Activated T-cell treated with anti-CD3 and anti-CD28 coated beads, Interleukin-2, amount 50 U/mL, for 4 hours (primary cell): ENCODE measurements around the gene SNED1. TPM values are rescaled to one million over a fixed set of nuclear protein-coding genes. Genes with fewer than 3 reads are reported as not detected.
A peak's percentile ranks its signal among the peaks of the same experiment; 100 is the strongest.

Experiments
- ATAC-seq, 2 donors: fragments of 200-7000 bp; cut with Tn5 transposase; one replicate each; pipeline ENCODE4 v1.10.0; 2021
- DNase-seq: peaks from one replicate; pipeline ENCODE4 v3.0.0-alpha.2; 2020
- H3K27me3 Mint-ChIP-seq: one replicate; pipeline ENCODE4 v1.8.0; 2021; ENCODE audit warnings: low read depth, mixed read lengths
- H3K36me3 Mint-ChIP-seq: one replicate; pipeline ENCODE4 v1.8.0; 2022; ENCODE audit warnings: mixed read lengths; ENCODE audit not compliant: insufficient read depth
- H3K4me1 Mint-ChIP-seq: one replicate; pipeline ENCODE4 v1.8.0; 2021; ENCODE audit warnings: low read depth, mixed read lengths
- H3K4me3 Mint-ChIP-seq: one replicate; pipeline ENCODE4 v1.8.0; 2021; ENCODE audit warnings: mild to moderate bottlenecking, moderate library complexity, mixed read lengths
- H3K9me3 Mint-ChIP-seq: one replicate; pipeline ENCODE4 v1.8.0; 2021; ENCODE audit warnings: mixed read lengths
- total RNA-seq, 3 donors: library from RNA; stranded (reverse); gene quantifications; one replicate each; pipeline ENCODE4 v1.2.1, GENCODE V29; 2021

SNED1 gene
- total RNA-seq, 3 donors from 2014 or later, result 0.53 to 2.1 (median 1.3) TPM

DNA sequence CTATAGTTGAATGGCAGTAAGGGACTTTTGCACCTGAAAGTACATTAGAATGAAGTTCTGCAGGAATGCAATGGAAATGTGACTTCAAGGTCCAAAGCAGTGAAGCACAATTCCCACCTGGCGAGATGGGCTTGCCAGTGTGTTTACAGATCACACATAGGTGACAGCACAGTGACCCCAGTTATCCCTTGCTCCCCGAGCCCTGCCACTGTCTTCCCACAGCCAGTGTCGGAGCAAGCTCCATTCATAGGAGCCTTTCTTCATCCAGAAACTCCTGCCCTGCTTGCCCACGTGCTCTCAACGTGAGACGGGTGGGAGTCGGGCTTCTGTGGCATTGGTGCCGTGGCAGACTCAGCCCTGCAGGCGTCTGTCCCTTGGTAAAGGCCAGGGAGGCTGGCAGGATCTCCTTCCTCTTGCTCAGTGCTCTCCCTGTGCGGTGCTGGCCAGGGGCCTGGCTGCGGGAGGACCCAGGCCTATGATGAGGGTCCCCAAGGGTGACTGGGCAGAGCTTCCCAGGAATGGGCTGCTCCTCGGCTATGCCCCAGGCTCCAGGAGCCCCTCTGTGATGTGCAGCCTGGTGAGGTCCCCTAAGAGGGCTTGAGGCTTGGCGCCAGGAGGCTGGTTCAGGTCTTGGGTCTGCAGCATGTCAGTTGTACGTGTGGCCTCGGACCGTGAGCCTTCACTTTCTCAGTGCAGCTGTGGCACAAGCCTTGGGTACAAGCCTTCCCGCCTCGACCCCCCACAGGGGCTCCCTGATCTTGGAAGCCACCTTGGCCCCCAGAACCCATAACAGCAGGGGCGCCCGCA, 40.2 kb downstream of the SNED1 start:
- no peaks in the 10 kb centered on the region for H3K27me3 Mint-ChIP-seq
- peak overlapping the region; percentile 68 for H3K4me3 Mint-ChIP-seq
- no peak for DNase-seq
- ATAC-seq, result no peak
- H3K4me1 Mint-ChIP-seq, result peaks cover 31% of the 10 kb centered on the region
- no peaks in the 10 kb centered on the region for H3K36me3 Mint-ChIP-seq
- no peaks in the 10 kb centered on the region for H3K9me3 Mint-ChIP-seq

DNA sequence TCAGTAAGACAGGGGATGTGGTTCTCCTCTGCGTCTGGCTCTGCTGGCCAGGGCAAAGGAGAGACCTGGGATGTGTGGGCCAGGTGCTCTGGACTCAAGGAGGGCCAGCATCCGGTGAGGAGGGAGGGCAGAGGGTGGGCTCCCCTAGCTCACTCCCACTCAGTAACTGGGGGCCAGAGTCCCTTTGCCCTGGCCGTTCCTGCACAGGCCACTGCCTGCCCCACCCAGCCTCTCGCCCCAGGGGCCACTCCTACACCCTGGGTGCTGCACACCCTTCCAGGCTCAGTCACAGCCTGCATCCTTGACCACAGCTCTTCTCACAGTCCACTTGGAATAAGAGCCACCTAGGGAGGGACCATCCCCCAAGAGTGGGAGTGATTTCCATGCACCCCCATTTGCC, 41.0 kb downstream of the SNED1 start:
- Mint-ChIP-seq H3K9me3 (no peaks in the 10 kb centered on the region), H3K4me3 (no peak overlapping the region), H3K4me1 (peaks cover 31% of the 10 kb centered on the region), H3K36me3 (peaks cover 4% of the 10 kb centered on the region), H3K27me3 (no peaks in the 10 kb centered on the region)
- DNase-seq, result no peak
- ATAC-seq, result no peak

DNA sequence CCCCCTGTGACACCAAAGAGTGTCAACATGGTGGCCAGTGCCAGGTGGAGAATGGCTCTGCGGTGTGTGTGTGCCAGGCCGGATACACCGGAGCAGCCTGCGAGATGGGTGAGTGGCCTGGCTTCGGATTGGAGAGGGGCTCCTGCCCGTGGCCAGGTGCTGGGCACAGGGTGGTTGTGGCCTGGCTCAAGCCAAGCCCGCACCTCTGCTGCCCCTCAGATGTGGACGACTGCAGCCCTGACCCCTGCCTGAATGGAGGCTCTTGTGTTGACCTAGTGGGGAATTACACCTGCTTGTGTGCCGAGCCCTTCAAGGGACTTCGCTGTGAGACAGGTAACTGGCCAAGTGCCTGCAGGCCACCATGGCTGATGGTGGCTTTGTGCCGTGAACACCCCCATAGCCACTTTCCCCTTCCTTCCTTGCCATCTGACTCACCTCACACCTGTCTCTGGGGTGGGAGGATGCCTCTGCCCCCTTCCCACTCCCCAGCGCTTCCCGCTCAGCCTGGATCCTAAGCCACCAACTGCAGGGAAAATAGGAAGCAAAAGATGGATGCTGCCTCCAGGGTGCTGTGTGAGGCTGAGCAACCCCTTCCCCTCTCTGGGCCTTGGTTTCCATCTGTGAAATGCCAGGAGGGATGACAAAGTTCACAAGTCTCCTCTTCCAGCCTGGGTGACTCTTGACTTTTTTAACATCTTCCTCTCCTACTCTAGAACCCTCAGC, 41.8 kb downstream of the SNED1 start:
- Mint-ChIP-seq H3K4me1 (peaks cover 31% of the 10 kb centered on the region), H3K4me3 (no peak overlapping the region), H3K36me3 (peaks cover 5% of the 10 kb centered on the region), H3K9me3 (peaks cover 4% of the 10 kb centered on the region), H3K27me3 (no peaks in the 10 kb centered on the region)
- DNase-seq (no peak), ATAC-seq (no peak)

DNA sequence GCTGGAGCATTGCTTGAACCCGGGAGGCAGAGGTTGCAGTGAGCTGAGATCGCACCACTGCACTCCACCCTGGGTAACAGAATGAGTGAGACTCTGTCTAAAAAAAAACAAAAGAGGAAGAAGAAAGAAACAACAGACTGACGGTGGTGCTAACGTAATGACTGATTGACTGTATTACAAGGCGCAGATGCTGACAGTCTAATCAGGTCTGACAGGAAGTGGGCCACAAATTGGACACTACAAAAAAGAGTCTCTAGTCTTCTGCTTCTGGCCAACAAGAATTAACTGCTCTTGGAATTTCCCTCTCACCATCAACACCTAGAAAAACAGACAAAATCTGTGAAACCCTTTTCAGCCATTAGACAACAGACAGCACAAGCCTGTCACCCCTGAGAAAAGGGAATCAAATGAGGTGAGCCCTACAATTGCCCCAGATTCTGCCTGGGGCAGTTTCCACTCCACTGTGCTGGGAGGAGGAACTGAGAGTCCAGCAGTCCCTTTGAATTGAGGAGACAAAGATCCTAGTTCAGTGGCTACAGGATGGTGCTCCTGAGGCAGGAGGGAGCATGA, 43.3 kb downstream of the SNED1 start:
- no peak for ATAC-seq
- Mint-ChIP-seq H3K36me3 (peaks cover 5% of the 10 kb centered on the region), H3K9me3 (peaks cover 4% of the 10 kb centered on the region), H3K4me1 (peaks cover 31% of the 10 kb centered on the region), H3K4me3 (no peak overlapping the region), H3K27me3 (no peaks in the 10 kb centered on the region)
- no peak for DNase-seq

DNA sequence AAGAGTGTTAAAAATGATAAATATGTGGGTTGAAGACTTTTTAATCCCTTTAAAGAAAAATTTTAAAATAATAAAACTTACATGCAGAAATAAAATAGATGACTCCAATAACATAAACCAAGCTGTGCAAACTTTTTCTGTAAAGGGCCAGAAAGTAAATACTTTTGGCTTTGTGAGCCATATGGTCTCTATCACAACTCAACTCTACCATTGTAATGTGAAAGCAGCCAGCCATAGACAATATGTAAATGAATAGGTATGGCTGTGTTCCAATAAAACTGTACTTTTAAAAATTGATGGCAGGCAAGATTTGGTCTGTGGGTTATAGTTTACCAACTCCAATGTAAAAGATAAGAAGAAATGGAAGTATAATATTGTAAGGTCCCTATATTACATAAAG, 45.2 kb downstream of the SNED1 start:
- Mint-ChIP-seq H3K27me3 (no peaks in the 10 kb centered on the region), H3K36me3 (peaks cover 5% of the 10 kb centered on the region), H3K9me3 (peaks cover 4% of the 10 kb centered on the region), H3K4me1 (peaks cover 19% of the 10 kb centered on the region), H3K4me3 (no peak overlapping the region)
- DNase-seq (no peak), ATAC-seq (no peak)

DNA sequence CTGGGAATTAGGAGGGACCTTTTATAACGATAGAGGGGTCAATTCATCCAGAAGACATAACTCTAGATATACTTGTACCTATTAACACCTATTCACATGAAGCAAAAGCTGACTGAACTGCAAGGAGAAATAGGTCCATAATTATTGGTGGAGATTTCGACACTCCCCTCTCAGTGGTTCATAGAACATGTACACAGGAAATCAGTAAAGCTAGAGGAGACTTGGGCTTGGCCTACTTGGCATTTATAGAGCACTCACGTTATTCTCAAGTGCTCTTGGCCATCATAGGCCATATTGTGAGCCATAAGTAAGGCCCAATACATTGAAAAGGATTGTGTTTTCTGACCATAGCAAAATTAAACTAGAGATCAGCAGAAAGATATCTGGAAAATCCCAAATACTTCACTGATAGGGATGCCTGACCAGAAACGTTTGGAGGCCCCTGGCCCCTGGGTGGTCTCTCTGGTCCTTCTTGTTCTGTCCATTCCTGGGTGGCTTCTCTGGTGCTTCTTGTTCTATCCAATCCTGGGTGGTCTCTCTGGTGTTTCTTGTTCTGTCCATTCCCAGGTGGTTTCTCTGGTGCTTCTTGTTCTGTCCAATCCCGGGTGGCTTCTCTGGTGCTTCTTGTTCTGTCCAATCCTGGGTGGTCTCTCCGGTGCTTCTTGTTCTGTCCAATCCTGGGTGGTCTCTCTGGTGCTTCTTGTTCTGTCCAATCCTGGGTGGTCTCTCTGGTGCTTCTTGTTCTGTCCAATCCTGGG, 49.0 kb downstream of the SNED1 start:
- H3K9me3 Mint-ChIP-seq, result peaks cover 4% of the 10 kb centered on the region
- no peaks in the 10 kb centered on the region for H3K27me3 Mint-ChIP-seq
- ATAC-seq (no peak), DNase-seq (no peak)
- peaks cover 5% of the 10 kb centered on the region for H3K36me3 Mint-ChIP-seq
- H3K4me1 Mint-ChIP-seq, result no peaks in the 10 kb centered on the region
- H3K4me3 Mint-ChIP-seq, result no peak overlapping the region

DNA sequence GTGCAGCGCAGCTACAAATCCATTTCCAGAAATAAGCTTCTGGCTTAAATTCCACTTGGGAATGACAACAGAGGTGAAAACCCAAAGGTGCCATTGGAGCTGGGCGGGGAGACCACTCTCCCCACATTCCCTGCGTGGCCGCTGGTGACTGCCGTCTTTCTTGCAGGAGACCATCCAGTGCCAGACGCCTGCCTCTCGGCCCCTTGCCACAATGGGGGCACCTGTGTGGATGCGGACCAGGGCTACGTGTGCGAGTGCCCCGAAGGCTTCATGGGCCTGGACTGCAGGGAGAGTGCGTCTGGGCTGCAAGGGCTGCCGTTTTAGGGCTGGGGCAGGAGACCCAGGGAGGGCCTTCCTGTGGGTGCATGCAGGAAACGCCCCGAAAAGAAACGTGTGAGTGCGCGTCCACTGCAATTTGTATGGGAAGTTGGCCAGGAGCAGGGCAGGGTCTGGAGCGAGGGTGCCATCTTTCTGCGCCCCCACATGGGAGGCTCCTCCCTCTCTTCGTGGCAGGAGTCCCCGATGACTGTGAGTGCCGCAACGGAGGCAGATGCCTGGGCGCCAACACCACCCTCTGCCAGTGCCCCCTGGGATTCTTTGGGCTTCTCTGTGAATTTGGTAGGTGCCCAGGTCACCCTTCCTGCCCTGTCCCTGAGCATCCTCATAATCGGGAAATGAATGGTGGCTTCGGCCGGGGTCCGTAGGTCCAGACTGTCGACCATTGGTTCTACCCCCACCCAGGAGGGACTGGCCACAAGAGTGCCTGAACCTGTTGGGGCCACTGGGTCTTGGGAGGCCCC, 49.9 kb downstream of the SNED1 start:
- Mint-ChIP-seq H3K9me3 (peaks cover 4% of the 10 kb centered on the region), H3K27me3 (no peaks in the 10 kb centered on the region), H3K4me3 (no peak overlapping the region), H3K4me1 (no peaks in the 10 kb centered on the region), H3K36me3 (peaks cover 5% of the 10 kb centered on the region)
- DNase-seq, result no peak
- no peak for ATAC-seq

DNA sequence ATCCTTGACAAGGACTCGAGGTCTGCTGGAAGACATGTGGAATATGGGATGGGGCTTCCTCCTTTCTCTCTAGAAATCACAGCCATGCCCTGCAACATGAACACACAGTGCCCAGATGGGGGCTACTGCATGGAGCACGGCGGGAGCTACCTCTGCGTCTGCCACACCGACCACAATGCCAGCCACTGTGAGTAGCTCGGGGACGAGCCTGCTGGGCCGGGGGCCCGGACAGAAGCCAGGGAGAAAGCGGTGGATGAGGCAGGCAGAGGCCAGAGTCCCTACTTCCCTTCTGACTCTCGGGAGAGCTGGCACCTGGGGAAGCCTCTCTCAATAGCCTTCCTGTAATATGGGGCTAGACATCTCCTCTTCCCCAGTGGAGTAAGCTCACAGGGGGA, 50.5 kb downstream of the SNED1 start:
- ATAC-seq (no peak), DNase-seq (no peak)
- peaks cover 4% of the 10 kb centered on the region for H3K9me3 Mint-ChIP-seq
- no peaks in the 10 kb centered on the region for H3K27me3 Mint-ChIP-seq
- no peak overlapping the region for H3K4me3 Mint-ChIP-seq
- peaks cover 2% of the 10 kb centered on the region for H3K36me3 Mint-ChIP-seq
- H3K4me1 Mint-ChIP-seq, result no peaks in the 10 kb centered on the region

DNA sequence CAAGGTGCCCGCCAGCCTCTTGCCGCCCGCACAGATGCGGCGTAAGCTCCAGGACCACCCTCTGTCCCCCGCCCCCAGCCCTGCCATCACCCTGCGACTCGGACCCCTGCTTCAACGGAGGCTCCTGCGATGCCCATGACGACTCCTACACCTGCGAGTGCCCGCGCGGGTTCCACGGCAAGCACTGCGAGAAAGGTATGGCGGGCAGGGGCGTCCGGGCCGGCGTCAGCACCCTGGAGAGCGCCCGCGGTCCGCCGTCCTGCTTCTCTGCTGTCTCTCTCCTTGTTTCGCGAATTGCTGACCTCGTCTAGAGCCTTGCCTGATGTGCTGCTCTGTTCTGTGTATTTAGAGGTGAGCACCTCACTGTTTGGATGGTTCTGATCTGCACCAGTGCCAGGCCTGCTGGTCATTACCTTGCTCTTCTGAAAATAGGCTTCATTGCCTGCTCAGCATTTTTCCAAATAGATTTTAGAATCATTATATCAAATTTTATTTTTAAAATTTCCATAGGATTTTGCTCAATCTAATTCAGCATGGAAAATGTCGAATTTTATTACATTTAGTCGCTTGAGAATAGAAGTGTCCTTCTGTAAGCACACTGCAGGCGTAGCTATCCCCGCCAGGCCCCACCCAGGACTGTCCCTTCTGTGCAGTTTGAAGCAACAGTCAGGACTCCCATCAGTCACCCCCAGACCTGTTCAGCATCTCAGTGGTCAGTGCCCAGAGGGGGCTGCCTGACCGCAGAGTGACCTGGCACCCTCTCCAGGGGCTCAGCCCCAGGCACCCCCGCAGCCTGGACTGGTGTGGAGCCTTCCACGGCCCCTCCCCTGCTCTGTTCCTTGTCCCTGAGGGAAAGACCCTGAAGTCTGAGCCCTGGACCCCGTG, 51.6 kb downstream of the SNED1 start:
- Mint-ChIP-seq H3K36me3 (peaks cover 2% of the 10 kb centered on the region), H3K9me3 (peaks cover 3% of the 10 kb centered on the region), H3K4me3 (no peak overlapping the region), H3K27me3 (no peaks in the 10 kb centered on the region), H3K4me1 (no peaks in the 10 kb centered on the region)
- ATAC-seq, result no peak
- DNase-seq, result no peak

DNA sequence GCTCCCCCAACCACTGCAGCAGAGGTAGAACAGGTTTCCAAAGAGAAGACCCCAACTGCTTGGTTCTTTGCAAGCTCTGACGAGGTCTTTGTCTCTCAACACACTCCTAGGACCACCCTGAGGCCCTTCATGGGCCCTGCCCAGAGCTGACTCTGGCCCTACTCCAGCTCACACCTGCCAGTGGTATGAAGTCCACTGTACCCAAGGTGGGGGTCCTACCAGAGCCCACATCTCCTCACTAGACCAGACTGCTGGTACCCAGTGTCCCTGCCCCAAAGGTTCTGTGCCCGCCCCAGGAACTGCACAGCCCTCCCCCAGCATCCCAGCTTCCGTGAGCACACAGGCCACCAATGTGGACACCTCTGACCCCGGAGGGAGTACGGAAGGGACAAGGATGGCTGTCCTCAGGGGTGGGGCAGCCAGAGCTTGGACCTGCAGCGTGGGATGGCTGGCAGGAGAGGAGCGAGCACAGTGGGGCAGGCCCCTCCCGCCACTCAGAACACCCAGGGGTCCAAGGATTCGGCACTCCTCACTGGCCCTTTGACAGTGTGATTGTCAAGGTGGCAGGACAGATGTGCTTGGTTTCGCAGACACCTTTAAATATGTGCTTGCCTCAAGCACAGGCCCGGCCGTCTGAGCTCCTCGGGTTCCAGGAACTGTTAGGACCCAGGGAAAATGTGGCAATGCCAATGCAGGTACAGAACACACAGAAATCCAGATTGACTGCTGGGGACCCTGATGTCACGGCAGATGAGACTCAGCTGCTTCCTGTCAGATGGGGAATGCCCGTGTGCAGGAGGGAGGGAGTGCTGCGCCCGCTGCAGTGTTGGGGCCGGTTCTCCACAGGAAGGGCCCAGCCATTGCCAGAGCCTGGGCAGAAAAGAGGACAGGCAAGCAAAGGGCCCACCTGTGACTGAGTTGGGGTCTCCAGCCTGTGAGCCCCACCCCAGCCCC, 52.5 kb downstream of the SNED1 start:
- H3K4me1 Mint-ChIP-seq, result no peaks in the 10 kb centered on the region
- DNase-seq, result no peak
- ATAC-seq, result no peak
- peaks cover under 1% of the 10 kb centered on the region for H3K36me3 Mint-ChIP-seq
- H3K9me3 Mint-ChIP-seq, result no peaks in the 10 kb centered on the region
- no peaks in the 10 kb centered on the region for H3K27me3 Mint-ChIP-seq
- H3K4me3 Mint-ChIP-seq, result no peak overlapping the region

DNA sequence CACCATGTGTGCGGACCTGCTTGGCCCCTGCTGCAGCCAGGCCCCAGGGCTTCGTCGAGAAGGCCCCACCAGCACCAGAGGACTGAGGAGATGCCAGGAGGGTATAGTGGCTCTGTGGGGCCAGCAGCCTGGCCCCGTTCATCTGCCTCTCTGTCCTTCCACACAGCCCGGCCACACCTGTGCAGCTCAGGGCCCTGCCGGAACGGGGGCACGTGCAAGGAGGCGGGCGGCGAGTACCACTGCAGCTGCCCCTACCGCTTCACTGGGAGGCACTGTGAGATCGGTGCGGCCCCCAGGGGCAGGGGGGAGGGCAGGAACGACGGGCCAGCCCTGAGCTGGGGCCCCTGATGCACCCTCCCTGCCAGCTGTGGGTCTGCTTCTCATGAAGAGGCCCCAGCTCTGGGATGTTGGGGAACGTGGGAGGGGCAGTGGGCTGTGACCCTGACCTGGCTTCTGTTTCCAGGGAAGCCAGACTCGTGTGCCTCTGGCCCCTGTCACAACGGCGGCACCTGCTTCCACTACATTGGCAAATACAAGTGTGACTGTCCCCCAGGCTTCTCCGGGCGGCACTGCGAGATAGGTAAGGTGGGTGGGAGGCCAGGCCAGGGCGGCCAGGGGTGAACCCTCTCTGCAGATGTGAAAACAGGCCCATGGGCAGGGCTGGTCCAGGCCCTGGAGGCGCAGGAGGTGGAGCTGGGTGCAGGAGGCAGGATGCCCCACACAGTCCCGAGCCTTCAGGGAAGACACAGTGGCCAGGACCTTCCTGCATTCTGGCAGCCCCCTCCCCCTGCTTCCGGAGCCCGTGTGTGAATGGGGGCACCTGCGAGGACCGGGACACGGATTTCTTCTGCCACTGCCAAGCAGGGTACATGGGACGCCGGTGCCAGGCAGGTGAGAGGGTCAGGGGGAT, 53.4 kb downstream of the SNED1 start:
- H3K36me3 Mint-ChIP-seq, result peaks cover 1% of the 10 kb centered on the region
- DNase-seq, result no peak

More for the DNA sequence above, 53.4 kb downstream of the SNED1 start:
- Mint-ChIP-seq H3K9me3 (no peaks in the 10 kb centered on the region), H3K27me3 (no peaks in the 10 kb centered on the region), H3K4me3 (no peak overlapping the region), H3K4me1 (no peaks in the 10 kb centered on the region)
- ATAC-seq, result no peak
